HG02759 (cell line): ENCODE measurements around the gene CDCA3.

ENCODE experiments used
- ATAC-seq: cut with Tn5 transposase; IDR thresholded peaks from one replicate; pipeline ENCODE4 v1.9.1; 2021; ENCODE audit warnings: mild to moderate bottlenecking, moderate library complexity; ENCODE audit not compliant: unreplicated experiment

CDCA3 gene

GRCh38 chr12:6853626-6854025 lies 2.5 kb upstream of the CDCA3 start:
- no peak for ATAC-seq

GRCh38 chr12:6852651-6853354 lies 1.7 kb upstream of the CDCA3 start:
- no peak for ATAC-seq

- peak; percentile 73 for ATAC-seq
These were observed 1.0 kb upstream of the CDCA3 start, which contains the start of gene USP5 for GRCh38 chr12:6851921-6852650. Gene USP5, plus strand, starts transcription at chr12:6852150. Its CDS starts 30 bp downstream, at chr12:6852180.

DNA sequence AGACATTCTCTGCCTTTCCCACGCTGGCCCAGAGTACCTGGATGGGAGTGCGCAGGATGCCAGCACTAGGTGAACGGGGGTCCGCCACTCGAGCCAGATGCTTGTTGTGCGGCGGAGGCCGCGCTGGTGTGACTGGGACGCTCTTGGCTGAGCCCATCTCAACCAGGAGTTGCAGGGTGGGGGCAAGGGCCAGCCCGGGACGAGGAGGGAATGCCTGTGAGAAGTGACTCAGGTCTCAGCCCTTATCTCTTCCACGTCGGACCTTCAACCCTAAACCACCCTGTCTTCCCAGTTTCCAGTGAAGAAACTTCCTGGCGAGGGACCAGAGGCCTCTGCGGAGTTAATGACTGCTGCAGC lies 312 bp downstream of the CDCA3 start:
- ATAC-seq, result no peak

DNA sequence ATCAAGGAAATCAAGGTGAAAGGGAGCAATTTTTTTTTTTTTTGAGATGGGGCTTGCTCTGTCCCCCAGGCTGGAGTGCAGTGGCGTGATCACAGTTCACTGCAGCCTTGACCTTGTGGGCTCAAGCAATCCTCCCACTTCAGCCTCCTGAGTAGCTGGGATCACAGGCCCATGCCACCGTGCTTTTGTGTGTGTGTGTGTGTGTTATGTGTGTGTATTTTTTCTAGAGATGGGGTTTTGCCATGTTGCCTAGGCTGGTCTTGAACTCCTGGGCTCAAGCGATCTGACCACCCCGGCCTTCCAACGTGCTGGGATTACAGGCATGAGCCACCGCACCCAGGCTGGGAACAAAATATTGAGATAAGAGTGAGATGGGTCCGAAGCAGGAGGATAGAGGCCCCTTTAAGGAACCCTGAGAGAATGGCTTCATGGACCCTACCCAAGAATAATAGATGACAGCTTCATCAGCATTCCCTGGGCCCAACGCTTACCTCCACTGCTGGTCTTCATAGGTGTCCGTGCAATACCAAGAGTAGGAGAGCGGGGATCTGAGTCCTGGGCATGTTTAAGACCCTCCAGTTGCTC lies 1.0 kb downstream of the CDCA3 start:
- no peak for ATAC-seq

DNA sequence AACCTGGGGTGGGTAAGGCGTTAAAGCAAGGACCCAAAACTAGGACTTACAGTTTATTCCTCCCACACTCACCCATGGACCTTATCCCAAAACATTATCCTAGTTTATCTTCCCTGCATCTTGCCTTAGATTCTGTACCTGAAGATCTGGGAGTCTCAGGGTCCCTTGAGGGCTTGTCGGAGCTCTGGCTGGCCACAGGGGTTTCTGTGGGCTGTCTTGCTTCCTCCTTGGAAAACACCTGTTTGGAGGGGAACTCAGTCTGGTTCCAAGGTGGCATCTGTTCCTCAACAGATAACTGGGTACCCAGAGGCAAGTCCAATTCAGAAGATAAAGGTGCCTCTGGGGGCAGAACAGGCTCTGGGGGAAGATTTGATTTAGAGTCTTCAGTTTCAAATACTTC lies 1.7 kb downstream of the CDCA3 start:
- ATAC-seq, result no peak

- no peak for ATAC-seq
These were observed 3.4 kb downstream of the CDCA3 start for GRCh38 chr12:6847676-6848075.

DNA sequence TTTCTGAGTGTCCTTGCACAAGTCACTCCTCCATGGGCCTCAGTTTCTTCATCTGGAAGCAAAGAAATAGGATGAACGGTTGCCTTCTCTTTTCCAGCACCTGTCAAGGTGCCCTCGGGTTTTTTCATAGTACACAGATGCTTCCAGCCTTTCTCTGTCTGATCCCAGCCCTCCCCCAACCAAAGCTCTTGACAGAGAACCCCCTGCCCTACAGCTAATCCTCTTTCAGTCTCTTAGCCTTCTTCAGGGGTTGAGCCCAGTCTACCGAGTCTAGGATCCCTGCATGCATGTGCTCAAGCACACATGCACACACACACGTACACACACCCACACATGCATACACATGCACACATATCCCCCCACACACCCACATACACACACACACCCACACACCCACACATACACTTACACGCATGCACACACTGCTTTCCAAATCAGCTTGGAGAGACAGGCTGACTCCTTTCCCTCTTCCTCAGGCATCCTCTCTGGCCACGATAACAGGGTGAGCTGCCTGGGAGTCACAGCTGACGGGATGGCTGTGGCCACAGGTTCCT lies 4.7 kb downstream of the CDCA3 start:
- no peak for ATAC-seq

DNA sequence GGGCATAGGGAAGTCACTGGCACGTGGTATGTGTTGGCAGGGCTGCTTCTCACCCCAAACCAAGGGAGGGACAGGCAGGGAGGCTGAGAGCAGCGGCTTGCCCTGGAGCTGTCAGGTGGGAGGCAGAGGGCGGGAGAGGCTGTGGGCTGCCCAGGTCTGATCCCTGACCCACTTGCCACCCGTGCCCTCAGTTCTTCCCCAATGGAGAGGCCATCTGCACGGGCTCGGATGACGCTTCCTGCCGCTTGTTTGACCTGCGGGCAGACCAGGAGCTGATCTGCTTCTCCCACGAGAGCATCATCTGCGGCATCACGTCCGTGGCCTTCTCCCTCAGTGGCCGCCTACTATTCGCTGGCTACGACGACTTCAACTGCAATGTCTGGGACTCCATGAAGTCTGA lies 5.7 kb downstream of the CDCA3 start:
- ATAC-seq, result no peak

- ATAC-seq, result no peak
These were observed 7.8 kb downstream of the CDCA3 start for GRCh38 chr12:6843118-6843902.

GRCh38 chr12:6842075-6842474 lies 9.0 kb downstream of the CDCA3 start:
- no peak for ATAC-seq

GRCh38 chr12:6840761-6841515 lies 10.1 kb downstream of the CDCA3 start, which contains the start of gene GNB3:
Gene GNB3, plus strand, starts transcription at chr12:6840925. Its CDS starts 363 bp downstream, at chr12:6841288.
- ATAC-seq, result no peak

DNA sequence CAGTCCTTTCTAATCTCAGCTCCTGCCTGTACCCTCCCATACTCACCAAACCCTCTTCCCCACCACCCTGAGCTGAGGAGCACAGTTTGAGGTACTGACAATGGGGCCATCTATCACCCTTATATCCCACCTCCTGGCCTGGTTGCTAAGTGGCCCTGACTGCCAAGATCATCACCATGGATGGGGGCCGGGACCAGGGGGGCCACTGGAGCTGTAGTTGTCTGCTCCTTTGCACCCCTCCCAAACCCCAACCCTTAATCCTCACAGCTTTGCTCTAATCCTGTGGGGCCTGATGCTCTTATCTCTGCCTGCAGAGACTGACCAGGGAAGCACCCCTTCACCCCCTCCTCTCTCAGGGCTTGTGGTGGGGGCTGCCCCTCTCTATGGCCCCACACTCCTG lies 10.8 kb downstream of the CDCA3 start:
- no peak for ATAC-seq

GRCh38 chr12:6839482-6840201 lies 11.4 kb downstream of the CDCA3 start:
- peak; percentile 87 for ATAC-seq

GRCh38 chr12:6838854-6839253 lies 12.2 kb downstream of the CDCA3 start:
- no peak for ATAC-seq

GRCh38 chr12:6837370-6838060 lies 13.6 kb downstream of the CDCA3 start:
- ATAC-seq, result no peak

- no peak for ATAC-seq
These were observed 14.2 kb downstream of the CDCA3 start for GRCh38 chr12:6836851-6837250.

GRCh38 chr12:6834873-6835272 lies 16.2 kb downstream of the CDCA3 start:
- no peak for ATAC-seq

GRCh38 chr12:6834254-6834653 lies 16.8 kb downstream of the CDCA3 start:
- ATAC-seq, result no peak
